ENCODE data around the gene RAB27B.

RAB27B gene

GRCh38 chr18:54926593-54927325 is 98.5 kb downstream of the RAB27B start:
- Histone ChIP-seq H3K4me3 (replicated peaks; ENCODE audit: low read depth, low read length) (no peak overlapping the region), H3K36me3 (ENCODE audit: control insufficient read depth, insufficient read depth, low read length) (no peaks in the 10 kb centered on the region), H3K27me3 (replicated peaks; ENCODE audit: control insufficient read depth, insufficient read depth, low read length) (no peaks in the 10 kb centered on the region)
- TF ChIP-seq, protein P1, sequence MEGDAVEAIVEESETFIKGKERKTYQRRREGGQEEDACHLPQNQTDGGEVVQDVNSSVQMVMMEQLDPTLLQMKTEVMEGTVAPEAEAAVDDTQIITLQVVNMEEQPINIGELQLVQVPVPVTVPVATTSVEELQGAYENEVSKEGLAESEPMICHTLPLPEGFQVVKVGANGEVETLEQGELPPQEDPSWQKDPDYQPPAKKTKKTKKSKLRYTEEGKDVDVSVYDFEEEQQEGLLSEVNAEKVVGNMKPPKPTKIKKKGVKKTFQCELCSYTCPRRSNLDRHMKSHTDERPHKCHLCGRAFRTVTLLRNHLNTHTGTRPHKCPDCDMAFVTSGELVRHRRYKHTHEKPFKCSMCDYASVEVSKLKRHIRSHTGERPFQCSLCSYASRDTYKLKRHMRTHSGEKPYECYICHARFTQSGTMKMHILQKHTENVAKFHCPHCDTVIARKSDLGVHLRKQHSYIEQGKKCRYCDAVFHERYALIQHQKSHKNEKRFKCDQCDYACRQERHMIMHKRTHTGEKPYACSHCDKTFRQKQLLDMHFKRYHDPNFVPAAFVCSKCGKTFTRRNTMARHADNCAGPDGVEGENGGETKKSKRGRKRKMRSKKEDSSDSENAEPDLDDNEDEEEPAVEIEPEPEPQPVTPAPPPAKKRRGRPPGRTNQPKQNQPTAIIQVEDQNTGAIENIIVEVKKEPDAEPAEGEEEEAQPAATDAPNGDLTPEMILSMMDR (IDR thresholded peaks at IDR 0.05; ENCODE audit: insufficient read depth, low read length, poor library complexity, severe bottlenecking): no peak
- DNase-seq (ENCODE audit: extremely low read depth, insufficient read length): no peak

DNA sequence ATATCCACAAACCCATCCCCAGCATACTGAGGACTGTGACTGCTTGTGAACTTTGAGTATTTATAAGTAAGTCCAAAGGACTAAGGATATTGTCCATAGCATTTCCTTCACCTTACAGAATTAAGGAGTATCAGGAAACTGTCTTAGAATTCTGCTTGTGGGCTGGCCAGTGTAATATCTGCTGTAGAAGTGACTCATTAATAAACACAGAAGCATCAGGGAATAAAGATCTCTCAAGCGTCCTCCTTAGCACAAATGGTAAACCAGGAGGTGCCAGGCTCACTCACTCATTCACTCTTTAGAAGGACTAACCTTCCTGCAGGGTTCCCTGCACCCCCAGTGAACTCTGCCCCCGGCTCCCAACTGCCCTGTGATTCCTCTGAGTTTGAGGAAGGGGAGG is 100.0 kb downstream of the RAB27B start:
- Histone ChIP-seq H3K36me3 (ENCODE audit: control insufficient read depth, insufficient read depth, low read length) (no peaks in the 10 kb centered on the region), H3K27me3 (replicated peaks; ENCODE audit: control insufficient read depth, insufficient read depth, low read length) (no peaks in the 10 kb centered on the region), H3K4me3 (replicated peaks; ENCODE audit: low read depth, low read length) (no peak overlapping the region)
- TF ChIP-seq, protein P1 (IDR thresholded peaks at IDR 0.05; ENCODE audit: insufficient read depth, low read length, poor library complexity, severe bottlenecking): no peak
- DNase-seq (ENCODE audit: extremely low read depth, insufficient read length): no peak

DNA sequence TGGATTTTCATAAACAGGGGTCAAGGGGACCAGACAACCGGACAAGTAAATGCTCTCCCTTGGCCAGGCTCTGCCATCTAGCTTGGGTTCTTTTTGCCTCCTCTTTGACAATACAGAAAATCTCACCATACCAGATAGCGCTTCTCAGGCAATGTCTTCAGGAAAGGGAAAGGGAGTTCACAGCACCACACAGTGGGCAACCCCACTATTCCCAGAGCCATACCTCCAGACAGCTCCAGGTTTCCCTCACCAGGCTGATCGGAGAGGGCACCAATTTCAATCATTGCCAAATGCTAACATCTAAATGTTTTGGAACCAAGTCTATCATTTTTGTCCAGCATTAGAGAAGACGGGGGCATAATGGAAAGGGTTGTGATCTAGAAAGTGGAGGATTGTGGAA is 102.9 kb downstream of the RAB27B start:
- TF ChIP-seq, protein P1 (IDR thresholded peaks at IDR 0.05; ENCODE audit: insufficient read depth, low read length, poor library complexity, severe bottlenecking): no peak
- DNase-seq (ENCODE audit: extremely low read depth, insufficient read length): no peak
- Histone ChIP-seq H3K36me3 (ENCODE audit: control insufficient read depth, insufficient read depth, low read length) (no peaks in the 10 kb centered on the region), H3K27me3 (replicated peaks; ENCODE audit: control insufficient read depth, insufficient read depth, low read length) (no peaks in the 10 kb centered on the region), H3K4me3 (replicated peaks; ENCODE audit: low read depth, low read length) (no peak overlapping the region)

DNA sequence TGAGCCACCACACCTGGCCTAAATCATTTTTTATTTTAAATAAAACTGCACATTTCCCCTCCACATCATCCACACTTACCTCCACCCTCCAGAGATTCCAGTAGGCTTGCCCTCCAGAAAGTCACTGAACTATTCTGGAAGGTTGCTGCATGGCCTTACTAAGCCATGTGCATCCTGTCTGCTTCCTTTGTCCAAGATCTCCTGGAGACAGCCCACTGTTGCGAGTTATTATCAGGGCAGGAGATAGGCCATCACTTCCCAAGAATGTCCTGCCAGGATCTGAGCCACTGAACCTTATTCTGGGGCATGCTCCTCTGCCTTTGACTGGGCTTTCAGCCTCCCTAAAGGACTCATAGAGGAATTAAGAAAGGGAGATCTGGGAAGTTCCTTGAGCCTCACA is 104.2 kb downstream of the RAB27B start:
- Histone ChIP-seq H3K36me3 (ENCODE audit: control insufficient read depth, insufficient read depth, low read length) (no peaks in the 10 kb centered on the region), H3K4me3 (replicated peaks; ENCODE audit: low read depth, low read length) (no peak overlapping the region), H3K27me3 (replicated peaks; ENCODE audit: control insufficient read depth, insufficient read depth, low read length) (no peaks in the 10 kb centered on the region)
- no peak for DNase-seq (ENCODE audit: extremely low read depth, insufficient read length)
- TF ChIP-seq, protein P1 (IDR thresholded peaks at IDR 0.05; ENCODE audit: insufficient read depth, low read length, poor library complexity, severe bottlenecking): no peak

- TF ChIP-seq, protein P1 (IDR thresholded peaks at IDR 0.05; ENCODE audit: insufficient read depth, low read length, poor library complexity, severe bottlenecking): no peak
- H3K36me3 ChIP-seq (ENCODE audit: control insufficient read depth, insufficient read depth, low read length): no peaks in the 10 kb centered on the region
- H3K4me3 ChIP-seq (replicated peaks; ENCODE audit: low read depth, low read length): no peak overlapping the region
- no peak for DNase-seq (ENCODE audit: extremely low read depth, insufficient read length)
- no peaks in the 10 kb centered on the region for H3K27me3 ChIP-seq (replicated peaks; ENCODE audit: control insufficient read depth, insufficient read depth, low read length)
These were observed 110.2 kb downstream of the RAB27B start for GRCh38 chr18:54938506-54938905.
